ENCODE results near the gene TNFRSF12A. TPM values are rescaled to one million over a fixed set of nuclear protein-coding genes. Genes with fewer than 3 reads are reported as not detected.

The TNFRSF12A gene
- total RNA-seq, 1 experiment from 2014 or later = 78.9 TPM

DNA sequence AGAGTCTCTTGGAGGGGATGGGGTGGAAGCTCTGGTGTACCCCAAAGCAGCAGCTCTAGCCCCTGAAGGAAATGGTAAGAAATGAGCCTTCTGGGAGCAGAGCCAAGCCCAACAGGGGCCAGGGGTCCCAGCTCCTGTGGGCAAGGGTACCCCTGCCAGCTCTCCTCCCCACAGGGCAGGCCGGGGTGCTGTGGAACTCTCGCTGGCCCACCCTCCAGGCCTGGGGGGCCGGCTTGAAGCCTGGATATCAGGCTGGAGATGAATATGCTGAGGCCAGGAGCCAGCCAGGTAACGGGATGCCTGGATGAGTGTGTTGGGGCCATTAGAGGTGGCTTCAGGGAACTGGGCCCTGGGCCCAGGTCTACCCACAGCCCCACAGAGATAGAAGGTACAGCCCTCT is 19.6 kb upstream of the TNFRSF12A start:
- ATAC-seq (no peak), DNase-seq (ENCODE audit: low spot score) (no peak)
- CTCF ChIA-PET = interaction anchor here (0.9 to 13.4 kb wide), 15 partner anchors 9 to 162 kb away, joined by 3 to 355 read pairs (median 6); partner anchors contain the start of genes CLDN6, CLDN9, HCFC1R1 and THOC6
- no peak overlapping the region for H3K4me3 Mint-ChIP-seq
- H3K9me3 Mint-ChIP-seq = no peaks in the 10 kb centered on the region
- TF ChIP-seq, protein P1, sequence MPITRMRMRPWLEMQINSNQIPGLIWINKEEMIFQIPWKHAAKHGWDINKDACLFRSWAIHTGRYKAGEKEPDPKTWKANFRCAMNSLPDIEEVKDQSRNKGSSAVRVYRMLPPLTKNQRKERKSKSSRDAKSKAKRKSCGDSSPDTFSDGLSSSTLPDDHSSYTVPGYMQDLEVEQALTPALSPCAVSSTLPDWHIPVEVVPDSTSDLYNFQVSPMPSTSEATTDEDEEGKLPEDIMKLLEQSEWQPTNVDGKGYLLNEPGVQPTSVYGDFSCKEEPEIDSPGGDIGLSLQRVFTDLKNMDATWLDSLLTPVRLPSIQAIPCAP (CRISPR knock-in tag; IDR thresholded peaks at IDR 0.05) = no peak
- TF ChIP-seq, protein P2, sequence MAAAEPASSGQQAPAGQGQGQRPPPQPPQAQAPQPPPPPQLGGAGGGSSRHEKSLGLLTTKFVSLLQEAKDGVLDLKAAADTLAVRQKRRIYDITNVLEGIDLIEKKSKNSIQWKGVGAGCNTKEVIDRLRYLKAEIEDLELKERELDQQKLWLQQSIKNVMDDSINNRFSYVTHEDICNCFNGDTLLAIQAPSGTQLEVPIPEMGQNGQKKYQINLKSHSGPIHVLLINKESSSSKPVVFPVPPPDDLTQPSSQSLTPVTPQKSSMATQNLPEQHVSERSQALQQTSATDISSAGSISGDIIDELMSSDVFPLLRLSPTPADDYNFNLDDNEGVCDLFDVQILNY (CRISPR knock-in tag; IDR thresholded peaks at IDR 0.05) = no peak
- TF ChIP-seq SMAD3 (CRISPR knock-in tag; IDR thresholded peaks at IDR 0.05; ENCODE audit: borderline replicate concordance) (no peak), ELF4 (CRISPR knock-in tag; IDR thresholded peaks at IDR 0.05; ENCODE audit: low read depth) (no peak), NR2C2 (CRISPR knock-in tag; IDR thresholded peaks at IDR 0.05) (no peak), JAZF1 (CRISPR knock-in tag; IDR thresholded peaks at IDR 0.05) (no peak), TEAD4 (CRISPR knock-in tag; IDR thresholded peaks at IDR 0.05) (no peak), MXD4 (CRISPR knock-in tag; IDR thresholded peaks at IDR 0.05; ENCODE audit: borderline replicate concordance) (no peak), PRRX2 (CRISPR knock-in tag; IDR thresholded peaks at IDR 0.05) (no peak), ATF1 (CRISPR knock-in tag; IDR thresholded peaks at IDR 0.05) (no peak), NR1H2 (CRISPR knock-in tag; IDR thresholded peaks at IDR 0.05) (no peak)
- TF ChIP-seq, protein P3, sequence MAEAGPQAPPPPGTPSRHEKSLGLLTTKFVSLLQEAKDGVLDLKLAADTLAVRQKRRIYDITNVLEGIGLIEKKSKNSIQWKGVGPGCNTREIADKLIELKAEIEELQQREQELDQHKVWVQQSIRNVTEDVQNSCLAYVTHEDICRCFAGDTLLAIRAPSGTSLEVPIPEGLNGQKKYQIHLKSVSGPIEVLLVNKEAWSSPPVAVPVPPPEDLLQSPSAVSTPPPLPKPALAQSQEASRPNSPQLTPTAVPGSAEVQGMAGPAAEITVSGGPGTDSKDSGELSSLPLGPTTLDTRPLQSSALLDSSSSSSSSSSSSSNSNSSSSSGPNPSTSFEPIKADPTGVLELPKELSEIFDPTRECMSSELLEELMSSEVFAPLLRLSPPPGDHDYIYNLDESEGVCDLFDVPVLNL (CRISPR knock-in tag; IDR thresholded peaks at IDR 0.05; ENCODE audit: borderline replicate concordance, low read depth) = no peak
- TF ChIP-seq, protein P4, sequence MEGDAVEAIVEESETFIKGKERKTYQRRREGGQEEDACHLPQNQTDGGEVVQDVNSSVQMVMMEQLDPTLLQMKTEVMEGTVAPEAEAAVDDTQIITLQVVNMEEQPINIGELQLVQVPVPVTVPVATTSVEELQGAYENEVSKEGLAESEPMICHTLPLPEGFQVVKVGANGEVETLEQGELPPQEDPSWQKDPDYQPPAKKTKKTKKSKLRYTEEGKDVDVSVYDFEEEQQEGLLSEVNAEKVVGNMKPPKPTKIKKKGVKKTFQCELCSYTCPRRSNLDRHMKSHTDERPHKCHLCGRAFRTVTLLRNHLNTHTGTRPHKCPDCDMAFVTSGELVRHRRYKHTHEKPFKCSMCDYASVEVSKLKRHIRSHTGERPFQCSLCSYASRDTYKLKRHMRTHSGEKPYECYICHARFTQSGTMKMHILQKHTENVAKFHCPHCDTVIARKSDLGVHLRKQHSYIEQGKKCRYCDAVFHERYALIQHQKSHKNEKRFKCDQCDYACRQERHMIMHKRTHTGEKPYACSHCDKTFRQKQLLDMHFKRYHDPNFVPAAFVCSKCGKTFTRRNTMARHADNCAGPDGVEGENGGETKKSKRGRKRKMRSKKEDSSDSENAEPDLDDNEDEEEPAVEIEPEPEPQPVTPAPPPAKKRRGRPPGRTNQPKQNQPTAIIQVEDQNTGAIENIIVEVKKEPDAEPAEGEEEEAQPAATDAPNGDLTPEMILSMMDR (IDR thresholded peaks at IDR 0.05) = no peak
- TF ChIP-seq, protein P5, sequence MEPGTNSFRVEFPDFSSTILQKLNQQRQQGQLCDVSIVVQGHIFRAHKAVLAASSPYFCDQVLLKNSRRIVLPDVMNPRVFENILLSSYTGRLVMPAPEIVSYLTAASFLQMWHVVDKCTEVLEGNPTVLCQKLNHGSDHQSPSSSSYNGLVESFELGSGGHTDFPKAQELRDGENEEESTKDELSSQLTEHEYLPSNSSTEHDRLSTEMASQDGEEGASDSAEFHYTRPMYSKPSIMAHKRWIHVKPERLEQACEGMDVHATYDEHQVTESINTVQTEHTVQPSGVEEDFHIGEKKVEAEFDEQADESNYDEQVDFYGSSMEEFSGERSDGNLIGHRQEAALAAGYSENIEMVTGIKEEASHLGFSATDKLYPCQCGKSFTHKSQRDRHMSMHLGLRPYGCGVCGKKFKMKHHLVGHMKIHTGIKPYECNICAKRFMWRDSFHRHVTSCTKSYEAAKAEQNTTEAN (CRISPR knock-in tag; IDR thresholded peaks at IDR 0.05) = no peak
- TF ChIP-seq, protein P6, sequence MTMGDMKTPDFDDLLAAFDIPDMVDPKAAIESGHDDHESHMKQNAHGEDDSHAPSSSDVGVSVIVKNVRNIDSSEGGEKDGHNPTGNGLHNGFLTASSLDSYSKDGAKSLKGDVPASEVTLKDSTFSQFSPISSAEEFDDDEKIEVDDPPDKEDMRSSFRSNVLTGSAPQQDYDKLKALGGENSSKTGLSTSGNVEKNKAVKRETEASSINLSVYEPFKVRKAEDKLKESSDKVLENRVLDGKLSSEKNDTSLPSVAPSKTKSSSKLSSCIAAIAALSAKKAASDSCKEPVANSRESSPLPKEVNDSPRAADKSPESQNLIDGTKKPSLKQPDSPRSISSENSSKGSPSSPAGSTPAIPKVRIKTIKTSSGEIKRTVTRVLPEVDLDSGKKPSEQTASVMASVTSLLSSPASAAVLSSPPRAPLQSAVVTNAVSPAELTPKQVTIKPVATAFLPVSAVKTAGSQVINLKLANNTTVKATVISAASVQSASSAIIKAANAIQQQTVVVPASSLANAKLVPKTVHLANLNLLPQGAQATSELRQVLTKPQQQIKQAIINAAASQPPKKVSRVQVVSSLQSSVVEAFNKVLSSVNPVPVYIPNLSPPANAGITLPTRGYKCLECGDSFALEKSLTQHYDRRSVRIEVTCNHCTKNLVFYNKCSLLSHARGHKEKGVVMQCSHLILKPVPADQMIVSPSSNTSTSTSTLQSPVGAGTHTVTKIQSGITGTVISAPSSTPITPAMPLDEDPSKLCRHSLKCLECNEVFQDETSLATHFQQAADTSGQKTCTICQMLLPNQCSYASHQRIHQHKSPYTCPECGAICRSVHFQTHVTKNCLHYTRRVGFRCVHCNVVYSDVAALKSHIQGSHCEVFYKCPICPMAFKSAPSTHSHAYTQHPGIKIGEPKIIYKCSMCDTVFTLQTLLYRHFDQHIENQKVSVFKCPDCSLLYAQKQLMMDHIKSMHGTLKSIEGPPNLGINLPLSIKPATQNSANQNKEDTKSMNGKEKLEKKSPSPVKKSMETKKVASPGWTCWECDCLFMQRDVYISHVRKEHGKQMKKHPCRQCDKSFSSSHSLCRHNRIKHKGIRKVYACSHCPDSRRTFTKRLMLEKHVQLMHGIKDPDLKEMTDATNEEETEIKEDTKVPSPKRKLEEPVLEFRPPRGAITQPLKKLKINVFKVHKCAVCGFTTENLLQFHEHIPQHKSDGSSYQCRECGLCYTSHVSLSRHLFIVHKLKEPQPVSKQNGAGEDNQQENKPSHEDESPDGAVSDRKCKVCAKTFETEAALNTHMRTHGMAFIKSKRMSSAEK (CRISPR knock-in tag; IDR thresholded peaks at IDR 0.05; ENCODE audit: borderline replicate concordance) = no peak
- TF ChIP-seq, protein P7, sequence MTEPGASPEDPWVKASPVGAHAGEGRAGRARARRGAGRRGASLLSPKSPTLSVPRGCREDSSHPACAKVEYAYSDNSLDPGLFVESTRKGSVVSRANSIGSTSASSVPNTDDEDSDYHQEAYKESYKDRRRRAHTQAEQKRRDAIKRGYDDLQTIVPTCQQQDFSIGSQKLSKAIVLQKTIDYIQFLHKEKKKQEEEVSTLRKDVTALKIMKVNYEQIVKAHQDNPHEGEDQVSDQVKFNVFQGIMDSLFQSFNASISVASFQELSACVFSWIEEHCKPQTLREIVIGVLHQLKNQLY (CRISPR knock-in tag; IDR thresholded peaks at IDR 0.05) = no peak
- TF ChIP-seq, protein P8, sequence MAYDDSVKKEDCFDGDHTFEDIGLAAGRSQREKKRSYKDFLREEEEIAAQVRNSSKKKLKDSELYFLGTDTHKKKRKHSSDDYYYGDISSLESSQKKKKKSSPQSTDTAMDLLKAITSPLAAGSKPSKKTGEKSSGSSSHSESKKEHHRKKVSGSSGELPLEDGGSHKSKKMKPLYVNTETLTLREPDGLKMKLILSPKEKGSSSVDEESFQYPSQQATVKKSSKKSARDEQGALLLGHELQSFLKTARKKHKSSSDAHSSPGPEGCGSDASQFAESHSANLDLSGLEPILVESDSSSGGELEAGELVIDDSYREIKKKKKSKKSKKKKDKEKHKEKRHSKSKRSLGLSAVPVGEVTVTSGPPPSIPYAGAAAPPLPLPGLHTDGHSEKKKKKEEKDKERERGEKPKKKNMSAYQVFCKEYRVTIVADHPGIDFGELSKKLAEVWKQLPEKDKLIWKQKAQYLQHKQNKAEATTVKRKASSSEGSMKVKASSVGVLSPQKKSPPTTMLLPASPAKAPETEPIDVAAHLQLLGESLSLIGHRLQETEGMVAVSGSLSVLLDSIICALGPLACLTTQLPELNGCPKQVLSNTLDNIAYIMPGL (CRISPR knock-in tag; IDR thresholded peaks at IDR 0.05) = no peak
- TF ChIP-seq, protein P9, sequence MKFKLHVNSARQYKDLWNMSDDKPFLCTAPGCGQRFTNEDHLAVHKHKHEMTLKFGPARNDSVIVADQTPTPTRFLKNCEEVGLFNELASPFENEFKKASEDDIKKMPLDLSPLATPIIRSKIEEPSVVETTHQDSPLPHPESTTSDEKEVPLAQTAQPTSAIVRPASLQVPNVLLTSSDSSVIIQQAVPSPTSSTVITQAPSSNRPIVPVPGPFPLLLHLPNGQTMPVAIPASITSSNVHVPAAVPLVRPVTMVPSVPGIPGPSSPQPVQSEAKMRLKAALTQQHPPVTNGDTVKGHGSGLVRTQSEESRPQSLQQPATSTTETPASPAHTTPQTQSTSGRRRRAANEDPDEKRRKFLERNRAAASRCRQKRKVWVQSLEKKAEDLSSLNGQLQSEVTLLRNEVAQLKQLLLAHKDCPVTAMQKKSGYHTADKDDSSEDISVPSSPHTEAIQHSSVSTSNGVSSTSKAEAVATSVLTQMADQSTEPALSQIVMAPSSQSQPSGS (CRISPR knock-in tag; IDR thresholded peaks at IDR 0.05; ENCODE audit: borderline replicate concordance, low read depth) = no peak
- no peaks in the 10 kb centered on the region for H3K27me3 Mint-ChIP-seq (ENCODE audit: low read depth)
- peaks cover 8% of the 10 kb centered on the region for H3K4me1 Mint-ChIP-seq
- H3K27ac Mint-ChIP-seq = no peak overlapping the region
- no peaks in the 10 kb centered on the region for H3K36me3 Mint-ChIP-seq
- POLR2A ChIA-PET = interaction anchor here (1.0 to 13.9 kb wide), 3 partner anchors 21 to 31 kb away, joined by 3 to 502 read pairs (median 3); partner anchors contain the start of genes CLDN6, HCFC1R1, THOC6 and TNFRSF12A
